GM21528 (cell line): Measurements from ENCODE around the gene EMC8.

Source experiments
- ATAC-seq: cut with Tn5 transposase; IDR thresholded peaks from one replicate; pipeline ENCODE4 v1.9.1; 2021; ENCODE audit warnings: mild to moderate bottlenecking, moderate library complexity; ENCODE audit not compliant: unreplicated experiment, low FRiP score

Gene EMC8

DNA sequence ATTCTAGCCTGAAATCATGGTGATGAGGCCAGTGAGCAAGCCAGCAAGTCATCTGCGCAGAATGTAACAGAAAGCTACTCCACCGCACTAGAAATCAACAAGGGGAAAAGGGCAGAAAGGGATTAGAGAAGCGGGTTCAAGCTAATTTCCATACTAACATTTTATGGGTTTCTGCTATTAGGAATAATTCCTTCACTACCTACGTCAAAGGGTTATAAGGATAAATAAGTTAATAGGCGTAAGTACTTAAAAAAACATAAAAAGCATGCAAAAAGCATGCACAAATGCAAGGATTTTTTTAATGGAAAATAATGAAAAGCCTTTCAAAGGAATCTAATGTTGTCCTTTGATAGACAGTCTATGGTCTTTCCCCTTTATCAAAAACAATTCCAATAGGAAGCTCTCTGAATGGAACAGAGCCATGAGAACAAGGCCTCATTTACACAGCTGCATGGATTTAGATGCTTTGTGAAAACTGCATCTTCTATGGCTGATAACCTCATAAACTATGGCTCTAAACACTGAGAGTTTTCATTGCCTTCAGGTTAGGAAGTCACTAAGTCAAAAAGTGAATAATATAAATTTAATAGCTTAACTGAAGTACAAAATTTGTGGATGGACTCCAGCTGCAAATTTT lies 5.6 kb downstream of the EMC8 start:
- ATAC-seq = no peak

DNA sequence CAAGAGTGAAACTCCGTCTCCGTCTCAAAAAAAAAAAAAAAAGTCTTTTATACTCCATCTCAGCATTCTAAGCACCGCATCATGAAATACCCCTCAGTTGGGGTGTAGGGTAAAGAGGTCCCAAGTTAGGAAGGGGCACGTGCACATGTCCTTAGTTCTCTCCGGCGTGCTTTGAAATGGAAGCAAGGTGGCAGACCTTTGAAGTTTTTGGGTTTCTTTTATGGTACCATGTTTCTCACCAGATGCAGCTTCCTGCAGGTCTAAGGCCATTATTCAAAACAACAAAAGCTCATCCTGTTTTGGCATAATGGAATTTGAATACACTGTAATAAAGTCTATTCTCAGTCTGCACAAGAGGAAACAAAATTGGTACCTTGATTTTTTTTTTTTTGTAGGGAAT lies 9.6 kb downstream of the EMC8 start:
- ATAC-seq = no peak

GRCh38 chr16:85788819-85789218 lies 10.5 kb downstream of the EMC8 start:
- ATAC-seq = no peak

DNA sequence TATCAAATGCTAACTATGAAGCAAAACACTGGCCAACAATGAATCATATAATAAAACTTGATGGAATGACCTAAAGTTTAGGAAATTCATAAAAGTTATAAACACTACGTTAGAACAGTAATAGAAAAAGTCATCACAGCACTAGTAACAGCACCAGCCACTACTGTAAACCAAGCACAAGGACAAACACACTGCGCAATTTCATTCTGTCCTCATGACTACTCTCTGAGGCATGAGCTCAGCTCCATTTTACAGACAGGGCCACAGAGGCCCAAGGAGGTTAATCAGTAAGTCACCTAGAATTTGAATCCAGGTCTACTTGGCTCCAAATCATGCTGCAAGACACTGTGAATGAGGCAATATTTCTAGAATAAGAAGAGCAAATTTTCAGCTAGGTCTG lies 13.4 kb downstream of the EMC8 start:
- ATAC-seq = no peak

- no peak for ATAC-seq
These were observed 14.5 kb downstream of the EMC8 start for GRCh38 chr16:85784813-85785212.

DNA sequence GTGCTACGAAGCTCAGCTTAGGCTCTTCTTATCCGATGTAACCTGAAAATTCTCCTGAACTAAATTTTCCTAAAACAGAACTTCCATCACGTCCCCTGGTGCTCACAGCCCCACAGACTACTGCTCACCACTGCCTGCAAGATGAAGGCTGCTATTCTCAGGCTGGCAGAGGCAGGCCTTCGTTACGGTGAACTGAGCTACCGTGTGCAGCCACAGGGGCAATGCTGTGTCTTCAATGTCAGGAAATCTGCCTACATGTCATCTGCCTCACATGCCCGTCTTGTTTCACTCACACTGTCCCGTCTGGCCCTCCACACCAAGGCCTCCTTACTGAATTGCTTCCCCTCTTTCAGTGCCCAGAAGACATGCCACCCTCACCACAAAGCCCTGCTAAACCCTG lies 15.9 kb downstream of the EMC8 start:
- no peak for ATAC-seq

- no peak for ATAC-seq
These were observed 16.9 kb downstream of the EMC8 start for GRCh38 chr16:85782451-85782850.

DNA sequence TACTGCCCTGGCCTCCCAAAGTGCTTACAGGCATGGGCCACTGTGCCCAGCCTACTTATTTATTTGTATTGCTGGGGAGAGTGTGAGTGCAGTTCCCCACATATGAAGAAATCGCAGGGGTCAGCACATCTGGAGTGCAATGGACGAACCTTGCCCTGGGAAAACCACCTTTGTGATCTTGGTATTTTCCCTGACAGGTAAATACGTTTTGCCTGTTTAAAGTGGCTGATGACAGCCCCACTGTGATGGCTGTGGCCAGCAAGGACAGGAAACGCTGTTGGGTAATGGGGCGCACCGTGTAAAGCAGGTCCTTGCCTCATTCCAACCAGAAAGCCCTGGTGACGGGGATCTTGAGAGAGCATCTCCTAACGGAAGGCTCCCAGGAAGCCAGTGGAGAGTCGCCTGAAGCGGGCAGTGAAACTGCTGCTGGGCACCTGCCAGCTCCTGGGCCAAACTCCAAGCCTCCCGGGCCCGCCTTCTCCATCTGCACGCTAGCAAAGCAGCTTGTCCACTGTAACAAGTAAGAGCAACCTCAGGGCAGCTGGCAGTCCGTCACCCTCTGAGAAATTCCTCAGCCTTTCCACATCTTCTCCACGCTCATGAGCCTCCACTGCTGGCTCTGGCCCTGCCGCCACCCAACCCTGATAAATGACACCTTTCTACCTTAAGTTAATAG lies 17.5 kb downstream of the EMC8 start:
- ATAC-seq = no peak

- ATAC-seq = no peak
These were observed 18.2 kb downstream of the EMC8 start for GRCh38 chr16:85781156-85781555.

DNA sequence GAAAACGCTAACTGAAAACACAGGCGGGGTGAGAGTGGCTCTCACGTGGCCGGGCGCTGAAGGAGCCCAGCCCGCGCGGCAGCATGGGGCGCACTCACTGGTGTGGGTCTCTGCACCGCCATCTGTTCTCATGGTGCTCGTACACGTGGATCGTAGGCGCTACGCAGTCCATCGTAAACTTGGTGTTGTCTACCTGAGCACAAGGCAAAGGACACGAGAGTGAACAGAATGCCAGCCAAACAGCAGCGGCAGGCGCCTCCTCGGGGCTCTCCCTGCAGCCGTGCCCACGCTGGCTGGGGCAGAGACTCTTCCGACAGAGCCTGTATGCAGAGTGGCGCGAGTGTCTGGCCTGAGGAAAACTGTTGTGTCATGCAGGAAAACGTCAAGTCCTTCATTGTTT lies 19.1 kb downstream of the EMC8 start:
- no peak for ATAC-seq

- ATAC-seq = no peak
These were observed 20.5 kb downstream of the EMC8 start for GRCh38 chr16:85778873-85779272.

DNA sequence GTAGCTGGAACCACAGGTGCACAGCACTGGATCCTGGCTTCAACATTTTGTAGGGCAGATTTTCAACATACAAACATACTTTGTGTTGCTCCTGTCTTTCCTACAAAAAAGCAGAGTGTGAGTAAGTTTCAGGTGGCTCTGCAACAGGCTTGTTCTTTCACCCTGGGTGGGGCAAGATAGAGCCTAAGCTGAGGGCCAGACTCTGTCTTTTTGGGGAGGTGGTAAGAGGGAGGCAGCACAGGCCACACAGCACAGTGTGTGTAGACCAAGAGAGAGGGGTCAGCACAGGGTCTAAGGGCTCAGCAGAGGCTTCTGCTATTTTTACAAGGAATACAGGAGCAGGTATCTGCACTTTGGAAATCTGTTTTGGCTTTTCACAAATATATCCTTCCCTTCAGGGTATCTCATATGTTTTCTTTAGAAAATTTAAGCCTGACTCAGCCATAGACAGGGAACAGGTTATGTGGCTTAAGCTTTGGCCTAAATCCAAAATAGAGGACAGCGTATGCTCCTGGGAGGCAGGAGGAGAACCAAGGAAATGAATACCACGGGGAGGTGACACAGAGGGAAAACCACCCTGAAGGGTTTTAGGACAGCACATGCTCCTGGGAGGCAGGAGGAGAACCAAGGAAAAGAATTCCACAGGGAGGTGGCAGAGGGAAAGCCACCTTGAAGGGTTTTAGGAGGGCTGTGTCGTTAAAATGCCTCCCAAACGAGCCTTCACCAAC lies 21.6 kb downstream of the EMC8 start:
- ATAC-seq = no peak

DNA sequence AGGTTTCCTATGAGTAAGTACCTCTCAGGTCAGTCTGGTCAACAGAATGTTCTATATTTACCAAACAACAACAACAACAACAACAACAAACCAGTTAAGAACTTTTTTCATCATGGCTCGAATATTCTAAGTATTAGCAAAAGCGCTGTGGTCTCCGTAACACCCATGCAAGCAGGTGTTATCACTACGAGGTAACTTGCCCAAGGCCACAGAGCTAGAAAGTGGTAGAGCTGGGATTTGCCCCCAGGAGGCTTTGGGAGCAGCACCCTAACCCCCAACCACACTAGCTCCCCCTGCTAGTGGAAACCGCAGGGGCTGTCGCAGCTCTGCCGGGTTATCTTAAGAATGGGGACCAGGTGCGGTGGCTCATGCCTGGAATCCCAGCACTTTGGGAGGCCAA lies 24.5 kb downstream of the EMC8 start:
- ATAC-seq = no peak

GRCh38 chr16:85774136-85774535 lies 25.2 kb downstream of the EMC8 start:
- no peak for ATAC-seq

DNA sequence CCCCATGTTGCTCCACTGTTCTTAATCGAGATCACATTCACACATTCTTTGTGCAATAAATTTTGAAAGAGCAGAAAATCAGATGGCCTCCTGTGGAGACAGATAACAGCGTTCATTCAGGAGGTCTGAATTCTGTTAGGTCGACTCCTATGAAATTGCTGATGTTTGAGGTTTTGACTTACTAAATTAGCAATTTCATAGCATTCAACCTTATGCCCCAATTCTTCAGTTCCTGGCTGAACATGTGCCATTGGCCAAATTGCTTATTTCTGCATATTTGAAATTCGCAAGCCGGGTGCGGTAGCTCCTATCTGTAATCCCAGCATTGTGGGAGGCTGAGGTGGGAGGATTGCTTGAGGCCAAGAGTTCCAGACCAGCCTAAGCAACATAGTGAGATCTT lies 26.3 kb downstream of the EMC8 start:
- ATAC-seq = no peak

GRCh38 chr16:85770741-85771140 lies 28.6 kb downstream of the EMC8 start:
- ATAC-seq = no peak

GRCh38 chr16:85768199-85768598 lies 31.1 kb downstream of the EMC8 start:
- no peak for ATAC-seq

GRCh38 chr16:85767531-85767930 lies 31.8 kb downstream of the EMC8 start:
- ATAC-seq = no peak

- no peak for ATAC-seq
These were observed 33.6 kb downstream of the EMC8 start for GRCh38 chr16:85765767-85766166.

DNA sequence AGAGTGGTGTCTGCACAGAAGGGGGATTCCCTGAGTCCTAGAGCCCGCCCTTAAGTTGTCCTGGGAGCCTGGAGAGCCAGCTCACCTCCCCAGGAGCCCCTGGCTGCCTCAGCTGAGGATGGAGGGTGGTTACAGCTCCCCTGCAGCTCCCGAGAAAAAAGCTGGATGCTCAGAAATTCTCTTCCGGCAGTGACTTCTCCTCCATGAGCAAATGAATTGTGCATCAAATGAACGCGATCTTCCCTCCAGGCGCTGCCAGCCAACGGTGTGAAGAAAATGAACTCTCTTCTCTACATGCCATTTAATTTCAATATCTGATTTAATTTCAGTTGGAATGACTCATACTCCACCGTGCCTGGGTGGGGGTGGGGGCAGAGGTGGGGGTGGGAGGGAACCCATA lies 34.1 kb downstream of the EMC8 start:
- ATAC-seq = no peak

GRCh38 chr16:85763616-85764015 lies 35.7 kb downstream of the EMC8 start:
- no peak for ATAC-seq

DNA sequence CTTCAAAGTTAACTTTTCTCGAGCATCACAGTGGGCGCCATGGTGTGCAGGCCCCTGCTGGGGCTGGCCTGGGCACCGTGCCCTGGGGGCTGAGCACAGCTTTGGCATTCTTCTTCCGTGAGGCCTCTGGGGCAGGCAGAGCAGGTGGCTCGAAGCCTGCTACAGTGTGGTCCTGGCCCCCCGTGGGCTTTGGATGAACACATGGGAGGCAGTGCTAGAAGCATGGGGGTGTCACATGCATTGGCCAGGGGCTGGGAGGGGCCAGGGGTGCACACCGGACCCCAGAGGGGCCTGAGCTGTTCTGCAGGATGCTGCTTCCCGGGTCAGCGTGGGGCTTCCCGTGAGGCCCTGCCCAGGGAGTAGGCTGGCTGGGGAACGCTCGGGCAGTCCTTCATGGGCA lies 36.4 kb downstream of the EMC8 start:
- ATAC-seq = no peak
